Activated CD4-positive, alpha-beta T cell treated with anti-CD3 and anti-CD28 coated beads for 24 hours (primary cell): ENCODE measurements around the gene SLC35F1.
"Not testable (repeated sequence)": the region's sequence is repeated elsewhere in the genome, so short reads cannot be mapped to it uniquely, and the experiment has no call there.

Experiments
- DNase-seq, 2 donors: peaks; one replicate each; pipeline ENCODE4 v3.0.0-alpha.2; 2020; ENCODE audit warnings: low read depth in 2 of 2

SLC35F1 gene

DNA sequence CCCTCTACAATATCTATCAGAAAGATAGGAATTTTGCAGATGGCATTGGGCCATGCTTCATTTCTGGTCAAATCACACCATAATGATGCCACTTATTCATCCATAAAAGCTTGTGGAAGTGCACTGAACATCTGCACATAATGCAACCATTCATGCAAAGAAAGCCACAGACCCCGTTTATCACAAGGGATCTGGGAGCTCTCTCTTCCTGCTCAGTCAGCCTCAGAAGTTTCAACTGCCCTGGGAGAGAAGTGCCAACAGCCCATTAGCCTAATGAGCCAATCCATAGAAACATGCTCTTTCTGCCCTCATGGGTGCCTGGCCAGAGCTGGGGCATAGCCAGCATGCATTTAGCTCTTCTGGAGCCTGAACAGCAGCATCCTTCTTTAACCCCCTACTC lies 85.8 kb downstream of the SLC35F1 start:
- DNase-seq = no peak

- DNase-seq = no peak
These were observed 105.9 kb downstream of the SLC35F1 start for GRCh38 chr6:118012944-118013343.

DNA sequence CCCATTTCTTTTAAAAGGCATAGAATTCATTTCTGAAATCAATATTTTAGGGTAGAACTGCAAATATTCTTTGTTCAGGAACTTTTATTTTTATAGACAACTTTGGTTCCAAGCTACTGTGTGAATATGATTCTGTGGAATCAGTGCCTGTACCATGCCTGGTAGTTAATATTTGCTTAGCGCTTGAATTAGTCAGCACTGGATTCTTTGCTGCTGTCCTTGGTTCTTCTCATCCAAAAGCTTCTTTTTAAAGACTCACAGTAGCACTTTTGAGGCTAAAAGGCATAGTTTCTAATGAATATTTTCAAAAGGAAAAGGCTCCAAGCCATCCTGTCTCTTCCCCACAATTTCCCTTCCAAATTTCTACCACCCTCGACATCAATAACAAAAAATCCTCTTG lies 109.5 kb downstream of the SLC35F1 start:
- DNase-seq = no peak

DNA sequence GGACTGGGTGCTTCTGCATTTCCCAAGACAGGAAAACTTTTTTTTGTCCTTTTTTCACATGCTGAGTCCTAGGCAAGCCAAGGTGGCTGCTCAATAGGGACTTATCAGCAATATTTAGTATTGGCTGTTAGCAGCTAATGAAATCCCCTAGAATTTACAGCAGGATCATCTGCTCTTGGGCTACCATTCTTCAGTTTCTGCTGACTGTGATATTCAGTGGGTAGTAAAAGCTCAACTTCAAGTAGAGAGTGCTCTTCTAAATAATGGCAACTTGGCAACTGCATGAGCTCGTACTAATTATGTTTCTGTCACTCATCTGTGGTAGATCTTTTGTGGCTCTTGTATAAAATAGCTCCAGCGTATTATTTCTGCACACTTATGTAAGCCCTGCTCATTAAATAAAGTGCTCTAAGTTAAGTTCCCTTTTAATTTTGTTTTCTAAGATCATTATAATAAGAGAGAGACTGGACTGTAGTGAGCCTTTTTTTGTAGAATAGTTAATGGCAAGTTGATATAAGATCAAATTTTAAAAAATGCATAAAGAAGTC lies 110.3 kb downstream of the SLC35F1 start:
- DNase-seq = no peak

GRCh38 chr6:118023771-118024170 lies 116.7 kb downstream of the SLC35F1 start:
- no peak for DNase-seq

- no peak for DNase-seq
These were observed 122.9 kb downstream of the SLC35F1 start for GRCh38 chr6:118029967-118030366.

DNA sequence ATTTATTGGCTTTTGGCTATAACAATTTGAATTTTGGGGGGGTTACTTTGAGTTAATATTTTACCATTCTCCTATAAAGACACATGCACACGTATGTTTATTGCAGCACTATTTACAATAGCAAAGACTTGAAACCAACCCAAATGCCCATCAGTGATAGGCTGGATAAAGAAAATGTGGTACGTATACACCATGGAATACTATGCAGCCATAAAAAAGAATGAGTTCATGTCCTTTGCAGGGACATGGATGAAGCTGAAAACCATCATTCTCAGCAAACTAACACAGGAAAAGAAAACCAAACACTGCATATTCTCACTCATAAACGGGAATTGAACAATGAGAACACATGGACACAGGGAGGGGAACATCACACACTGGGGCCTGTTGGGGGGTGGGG lies 130.4 kb downstream of the SLC35F1 start:
- not testable (repeated sequence) for DNase-seq

DNA sequence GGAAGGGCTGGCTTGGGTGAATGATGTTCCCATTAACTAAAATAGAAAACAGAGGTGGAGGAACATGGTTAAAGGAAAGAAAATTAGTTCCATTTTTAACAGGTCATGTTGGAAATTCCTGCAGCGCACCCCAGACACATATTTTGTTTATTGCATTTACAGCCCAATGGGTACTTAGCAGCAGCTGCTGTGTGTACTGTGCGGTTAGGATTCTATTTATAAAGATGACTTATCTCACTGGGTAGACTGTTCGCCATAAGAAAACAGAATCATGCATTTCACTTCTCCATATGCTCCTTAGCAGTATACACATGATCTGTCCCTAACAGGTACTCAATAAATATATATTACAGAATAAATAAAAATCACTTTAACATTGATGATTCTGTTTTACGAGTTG lies 135.8 kb downstream of the SLC35F1 start:
- no peak for DNase-seq

GRCh38 chr6:118044275-118044674 lies 137.2 kb downstream of the SLC35F1 start:
- DNase-seq = no peak

DNA sequence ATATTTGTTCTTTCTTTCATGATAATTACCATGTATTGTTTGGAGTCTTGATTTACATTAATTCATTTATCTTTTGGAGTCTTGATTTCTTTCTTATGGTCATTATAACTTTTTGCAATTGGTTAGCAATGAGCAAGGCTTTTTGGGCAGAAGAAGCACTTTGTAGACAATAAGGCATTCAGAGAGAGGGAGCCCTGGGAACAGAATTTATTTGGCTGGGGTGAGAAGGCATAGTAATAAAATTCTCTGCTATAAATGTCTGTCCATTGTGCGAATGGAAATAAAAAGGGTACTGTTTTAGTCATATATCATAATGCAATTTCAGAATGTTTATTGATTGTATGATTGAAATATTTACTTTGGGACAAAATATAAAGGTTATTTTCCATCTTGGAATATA lies 147.0 kb downstream of the SLC35F1 start:
- DNase-seq = no peak

DNA sequence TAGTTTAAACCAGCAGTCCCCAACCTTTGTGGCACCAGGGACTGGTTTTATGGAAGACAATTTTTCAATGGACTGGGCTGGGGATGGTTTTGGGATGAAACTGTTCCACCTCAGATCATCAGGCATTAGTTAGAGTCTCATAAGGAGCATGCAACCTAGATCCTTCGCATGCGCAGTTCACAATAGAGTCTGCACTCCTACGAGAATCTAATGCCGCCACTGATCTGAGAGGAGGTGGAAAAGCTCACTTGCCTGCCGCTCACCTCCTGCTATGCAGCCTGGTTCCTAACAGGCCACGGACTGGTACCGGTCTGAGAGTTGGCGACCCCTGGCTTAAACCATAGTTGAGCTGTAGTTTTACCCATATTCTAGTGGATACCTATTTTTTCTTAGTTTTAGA lies 154.6 kb downstream of the SLC35F1 start:
- no peak for DNase-seq

DNA sequence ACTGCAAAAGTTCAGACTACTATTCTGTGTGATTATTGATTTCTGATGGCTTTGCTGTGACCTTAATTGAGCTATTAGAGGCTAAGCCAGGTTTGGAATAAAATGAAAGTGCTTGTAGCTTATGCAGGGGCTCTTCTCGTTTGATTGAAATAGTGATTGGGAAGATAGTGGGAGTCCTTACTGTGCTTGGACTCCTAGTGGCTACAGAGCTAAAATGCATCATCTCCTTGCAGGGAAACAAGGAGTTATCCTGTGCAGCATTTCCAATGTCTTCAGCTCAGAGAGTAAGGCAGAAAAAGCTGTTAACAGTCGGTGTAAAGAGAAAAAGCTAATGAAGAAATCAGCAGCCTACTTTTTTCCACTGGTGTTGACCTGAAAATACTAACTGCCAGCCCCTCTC lies 173.5 kb downstream of the SLC35F1 start:
- no peak for DNase-seq

GRCh38 chr6:118083711-118084110 lies 176.6 kb downstream of the SLC35F1 start:
- DNase-seq = no peak

- DNase-seq = no peak
These were observed 178.6 kb downstream of the SLC35F1 start for GRCh38 chr6:118085665-118086064.

DNA sequence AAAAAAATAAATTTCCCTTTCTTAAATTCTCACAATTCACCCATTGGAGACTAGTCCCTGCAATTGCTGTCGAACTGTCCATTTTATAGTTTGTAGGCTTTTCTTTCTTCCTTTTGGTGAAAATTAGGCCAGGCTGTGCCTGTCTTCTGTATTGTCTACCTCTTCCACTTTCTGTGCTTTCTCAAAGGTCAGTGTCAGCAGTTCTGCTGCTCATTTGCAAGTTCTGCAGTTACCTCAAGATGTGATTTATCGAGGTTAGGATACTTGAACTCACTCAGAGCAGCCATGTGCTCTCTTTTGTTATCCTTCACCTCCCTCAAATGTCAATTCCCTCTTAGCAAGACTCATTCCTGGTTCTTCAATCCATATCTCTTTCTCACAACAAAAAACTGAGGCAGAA lies 179.1 kb downstream of the SLC35F1 start:
- no peak for DNase-seq

GRCh38 chr6:118092086-118092485 lies 185.0 kb downstream of the SLC35F1 start:
- no peak for DNase-seq

DNA sequence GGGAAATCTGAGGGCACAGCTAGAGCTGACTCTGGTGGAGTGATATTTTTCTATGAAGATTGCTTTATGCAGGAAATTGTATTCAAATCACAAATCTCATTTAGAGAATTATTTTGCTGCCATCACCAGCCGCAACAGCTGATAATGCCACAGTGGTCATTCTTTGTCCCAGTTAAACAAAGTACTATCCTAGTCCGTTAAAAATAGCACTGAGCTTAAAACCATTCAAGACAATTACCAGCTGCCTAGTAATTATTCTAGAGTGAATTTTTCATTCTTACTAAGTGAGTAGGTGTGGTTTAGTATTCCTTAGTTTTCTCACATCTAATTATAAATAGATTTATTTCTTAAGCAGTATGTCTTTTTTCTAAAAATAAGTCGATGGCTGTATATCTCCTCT lies 190.5 kb downstream of the SLC35F1 start:
- no peak for DNase-seq

- no peak for DNase-seq
These were observed 193.7 kb downstream of the SLC35F1 start for GRCh38 chr6:118100717-118101116.

GRCh38 chr6:118101220-118101619 lies 194.2 kb downstream of the SLC35F1 start:
- DNase-seq = no peak

- DNase-seq = no peak
These were observed 194.8 kb downstream of the SLC35F1 start for GRCh38 chr6:118101831-118102345.

DNA sequence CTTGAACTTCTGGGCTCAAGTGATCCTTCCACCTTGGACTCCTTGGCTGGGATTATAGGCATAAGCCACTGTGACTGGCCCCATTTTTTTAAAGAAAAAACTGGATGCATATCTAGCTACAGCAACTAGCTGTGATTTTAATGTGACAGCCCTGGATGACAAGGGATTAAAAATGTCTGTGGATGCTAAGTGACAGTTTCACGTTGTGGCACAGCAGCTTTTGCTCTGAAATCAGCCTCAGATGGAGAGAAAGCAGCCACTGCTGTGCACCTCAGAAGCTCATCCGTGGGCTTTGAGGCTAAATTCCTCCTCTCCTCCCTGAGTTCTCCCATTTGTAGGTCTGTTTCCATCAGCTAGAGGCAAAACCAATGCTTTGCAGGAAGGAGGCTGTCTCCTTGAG lies 195.3 kb downstream of the SLC35F1 start:
- DNase-seq = no peak

GRCh38 chr6:118103381-118104146 lies 196.5 kb downstream of the SLC35F1 start:
- DNase-seq = no peak

DNA sequence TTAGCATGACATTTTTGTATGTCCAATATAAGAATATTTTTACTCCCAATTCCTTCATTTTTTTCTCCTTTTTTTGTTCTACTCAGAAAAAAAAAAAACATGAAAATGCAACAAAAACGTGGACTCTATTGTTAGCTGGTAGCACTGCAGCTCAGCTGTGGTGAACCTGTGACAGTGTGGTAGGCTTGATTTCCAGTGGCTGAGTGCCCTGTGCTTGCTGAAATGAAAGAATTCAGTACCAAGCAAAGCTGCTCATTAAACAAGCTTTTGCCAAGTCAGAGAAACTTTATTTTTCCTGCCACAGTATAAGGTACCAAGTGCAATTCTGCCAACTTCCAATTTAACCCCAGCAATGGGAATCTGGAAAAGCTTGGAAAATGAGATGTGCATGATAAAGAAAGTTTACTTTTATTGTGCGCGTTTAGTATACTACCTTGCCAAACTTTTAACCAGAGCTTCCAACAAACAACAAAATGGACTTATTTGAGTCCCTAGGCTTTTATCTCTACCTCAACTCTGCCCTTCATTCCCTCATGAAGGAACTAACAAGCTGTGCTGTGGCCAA lies 215.2 kb downstream of the SLC35F1 start:
- no peak for DNase-seq
